GM18498 (cell line): Measurements from ENCODE around the gene KCTD20.

Source experiments
- ATAC-seq: cut with Tn5 transposase; IDR thresholded peaks from one replicate; pipeline ENCODE4 v1.9.1; 2021; ENCODE audit warnings: mild to moderate bottlenecking, moderate library complexity; ENCODE audit not compliant: unreplicated experiment

The KCTD20 gene

GRCh38 chr6:36525346-36525745, 82.5 kb downstream of the KCTD20 start:
- no peak for ATAC-seq

DNA sequence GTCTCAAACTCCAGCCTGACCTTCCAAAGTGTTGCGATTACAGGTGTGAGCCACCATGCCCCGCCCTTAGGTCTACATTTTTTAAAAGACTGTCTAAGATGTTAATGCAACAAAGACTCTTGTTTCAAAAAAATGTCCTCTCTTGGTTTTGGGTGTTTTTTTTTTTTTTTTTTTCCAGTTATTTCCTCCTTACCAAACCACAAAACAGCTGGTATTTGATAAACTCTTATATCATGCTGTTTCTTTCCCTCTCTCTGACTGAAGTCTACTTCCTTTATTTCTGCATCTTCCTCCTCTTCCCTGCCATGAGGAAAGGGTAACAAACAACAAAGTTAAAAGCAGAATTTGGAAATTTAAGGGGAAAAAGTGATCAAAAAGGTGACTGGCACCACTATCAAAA, 83.3 kb downstream of the KCTD20 start:
- no peak for ATAC-seq

DNA sequence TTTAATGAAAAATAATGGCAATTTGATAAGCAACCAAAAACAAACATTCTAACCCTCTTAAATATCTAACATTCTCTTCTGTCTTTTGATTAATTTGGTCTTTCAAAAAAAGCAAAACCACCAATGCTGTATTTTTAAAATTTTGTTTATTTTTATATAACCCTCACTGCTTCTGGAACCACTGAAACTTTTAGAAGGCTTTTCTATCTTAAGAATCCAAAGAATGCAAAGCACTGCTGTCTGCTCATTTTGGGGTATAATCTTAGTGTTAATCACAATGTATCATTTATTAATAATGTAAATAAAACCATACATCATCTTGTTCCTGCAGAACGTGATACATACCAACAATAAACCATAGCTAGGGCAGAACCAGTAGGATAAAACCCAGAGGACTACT, 90.5 kb downstream of the KCTD20 start:
- no peak for ATAC-seq

DNA sequence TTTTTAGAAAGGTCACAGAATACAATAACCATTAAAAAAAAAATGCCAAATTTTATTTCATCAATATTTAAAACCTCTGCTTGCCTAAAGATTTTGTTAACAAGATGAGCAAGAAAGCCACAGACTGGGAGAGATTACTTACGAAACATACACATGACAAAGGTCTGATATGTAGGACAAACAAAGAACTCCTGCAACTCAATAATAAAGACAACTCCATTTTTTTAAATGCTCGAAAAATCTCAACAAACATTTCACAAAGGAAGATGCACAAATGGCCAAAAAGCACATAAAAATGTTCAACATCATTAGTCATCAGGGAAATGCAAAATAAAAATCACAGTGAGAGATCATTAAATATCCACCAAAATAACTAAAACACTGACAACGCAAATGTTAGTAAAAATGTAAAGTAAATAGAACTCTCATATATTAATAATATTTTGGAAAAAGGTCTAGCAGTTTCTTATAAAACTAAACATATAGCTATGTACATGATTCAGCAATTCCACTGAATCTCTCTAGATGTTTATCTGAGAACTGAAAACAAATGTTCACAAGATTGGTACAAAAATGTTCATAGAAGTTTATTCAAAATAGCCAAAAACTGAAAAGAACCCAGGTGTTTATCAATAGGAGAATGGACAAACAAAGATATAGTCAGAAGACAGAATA, 94.2 kb downstream of the KCTD20 start:
- no peak for ATAC-seq

DNA sequence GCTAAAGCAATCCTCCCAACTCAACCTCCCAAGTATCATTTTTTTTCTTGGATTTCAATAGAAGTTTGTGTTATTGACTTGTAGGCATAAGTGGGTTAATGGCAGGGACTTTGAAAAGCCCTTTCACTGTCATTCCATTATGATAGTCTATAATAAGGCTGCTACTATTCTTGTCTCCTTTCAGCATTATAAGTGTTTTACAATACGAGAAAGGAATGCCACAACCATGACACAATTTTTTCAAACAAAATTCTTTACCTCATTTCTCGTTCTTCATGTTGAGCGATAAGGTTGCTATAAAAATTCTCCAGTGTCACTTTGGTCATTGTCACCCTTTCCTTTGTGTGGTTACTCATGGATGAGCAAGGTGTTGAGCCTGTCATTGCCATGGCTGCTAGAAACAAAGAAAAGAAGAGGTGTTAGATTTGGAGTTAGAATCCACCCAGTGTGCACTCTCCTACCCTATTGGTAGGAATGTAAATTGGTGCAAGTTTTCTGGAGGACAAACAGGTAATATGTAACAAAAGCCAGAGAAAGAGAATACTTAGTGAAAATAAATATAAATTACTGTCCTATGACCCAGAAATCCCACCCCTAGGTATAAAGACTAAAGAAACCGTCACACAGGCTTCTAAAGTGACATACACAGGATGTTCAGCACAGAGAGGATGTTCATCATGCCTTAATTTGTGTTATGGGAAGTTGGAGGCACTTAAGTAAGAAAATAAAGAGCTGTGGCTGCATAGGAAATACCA, 97.2 kb downstream of the KCTD20 start:
- no peak for ATAC-seq
